Activated gamma-delta T cell treated with anti-CD3 and anti-CD28 coated beads, Interleukin-2, amount 50 U/mL, for 16 hours (primary cell): ENCODE measurements around the gene MLLT3.

Experiments
- DNase-seq: peaks from one replicate; pipeline ENCODE4 v3.0.0-alpha.2; 2020; ENCODE audit warnings: low read depth

Gene MLLT3

DNA sequence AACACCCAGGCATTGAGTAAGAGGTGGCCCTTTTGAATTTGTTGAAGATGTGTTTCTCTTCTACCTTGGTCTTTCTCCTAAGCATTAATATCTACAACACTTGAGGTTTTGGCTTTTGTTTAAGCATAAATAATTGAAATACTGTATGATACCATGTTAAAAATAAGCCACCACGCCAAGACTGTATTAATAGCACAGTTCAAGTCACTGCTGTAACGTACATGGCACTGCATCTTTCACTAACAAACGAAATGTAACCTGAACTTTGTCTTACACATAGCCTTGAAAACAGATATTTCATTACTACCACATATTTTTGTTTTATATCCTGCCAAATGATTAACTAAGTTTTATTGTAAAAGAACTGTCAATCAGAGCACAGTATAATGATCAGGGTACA, 112.8 kb downstream of the MLLT3 start:
- no peak for DNase-seq

DNA sequence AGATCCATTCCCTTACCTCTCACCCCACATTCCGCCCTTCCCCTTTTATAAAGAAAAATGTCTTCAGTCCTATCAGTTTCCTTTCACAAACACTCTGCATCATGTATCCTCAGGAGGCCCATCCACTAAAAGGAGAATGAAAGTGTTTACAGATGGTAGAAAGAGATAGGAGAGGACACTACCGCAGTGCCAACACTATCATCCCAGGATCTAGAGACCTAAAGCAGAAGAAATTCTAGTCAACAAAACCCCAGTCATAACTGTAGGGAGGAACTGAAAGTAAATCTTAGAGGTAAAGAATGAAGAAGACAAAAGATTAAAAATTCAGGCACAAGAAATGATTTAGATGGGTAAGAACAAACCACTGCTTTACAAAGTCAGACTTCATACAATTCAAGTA, 114.1 kb downstream of the MLLT3 start:
- no peak for DNase-seq

DNA sequence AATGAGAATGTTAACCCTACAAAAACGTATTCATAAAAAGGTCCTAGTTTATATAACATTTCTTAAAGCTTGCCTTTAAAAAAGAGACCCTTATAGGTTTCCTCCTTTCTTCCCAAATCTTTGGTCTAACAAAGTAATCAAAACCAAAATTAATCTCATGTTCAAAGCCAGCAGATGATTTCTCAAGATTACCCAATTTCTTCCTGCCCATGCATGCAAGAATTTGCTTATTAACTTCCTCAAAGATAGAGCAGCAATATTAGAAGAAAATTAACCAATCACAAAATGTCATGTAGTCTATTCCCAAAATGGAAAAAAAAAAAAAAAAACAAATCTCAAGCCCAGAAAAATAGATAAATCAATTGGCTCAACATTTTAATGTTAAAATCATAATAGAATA, 114.9 kb downstream of the MLLT3 start:
- DNase-seq: no peak

DNA sequence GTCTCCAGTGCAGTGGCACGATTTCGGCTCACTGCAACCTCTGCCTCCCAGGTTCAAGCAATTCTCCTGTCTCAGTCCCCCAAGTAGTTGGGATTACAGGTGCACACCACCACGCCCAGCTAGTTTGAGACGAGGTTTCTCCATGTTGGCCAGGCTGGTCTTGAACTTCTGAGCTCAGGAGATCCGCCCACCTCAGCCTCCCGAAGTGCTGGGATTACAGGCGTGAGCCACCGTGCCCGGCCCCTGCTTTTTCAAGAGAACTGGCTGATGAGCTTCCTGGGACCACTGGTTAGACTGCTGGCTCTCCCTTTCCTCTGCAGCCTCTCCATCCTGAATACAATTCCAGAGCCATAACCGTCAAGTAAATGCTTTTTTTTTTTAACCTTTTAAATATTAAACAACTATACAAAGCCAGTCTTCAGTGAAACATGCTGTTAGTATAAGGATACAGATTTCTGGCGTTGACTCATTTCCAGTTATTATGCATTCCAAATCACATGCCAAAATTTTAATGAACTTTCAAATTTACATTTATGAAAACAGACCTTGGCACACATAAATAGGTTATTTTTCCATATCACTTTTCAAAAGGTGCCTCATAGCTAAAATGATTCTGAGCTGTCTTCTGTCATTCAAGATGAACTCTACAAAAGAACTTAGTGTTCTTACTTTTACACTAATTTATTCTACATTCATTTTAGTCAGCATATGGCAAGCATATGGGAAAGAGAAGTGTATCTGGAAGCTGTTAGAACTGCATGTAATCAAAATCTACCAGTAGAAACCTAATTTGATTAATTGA, 116.0 kb downstream of the MLLT3 start:
- no peak for DNase-seq

DNA sequence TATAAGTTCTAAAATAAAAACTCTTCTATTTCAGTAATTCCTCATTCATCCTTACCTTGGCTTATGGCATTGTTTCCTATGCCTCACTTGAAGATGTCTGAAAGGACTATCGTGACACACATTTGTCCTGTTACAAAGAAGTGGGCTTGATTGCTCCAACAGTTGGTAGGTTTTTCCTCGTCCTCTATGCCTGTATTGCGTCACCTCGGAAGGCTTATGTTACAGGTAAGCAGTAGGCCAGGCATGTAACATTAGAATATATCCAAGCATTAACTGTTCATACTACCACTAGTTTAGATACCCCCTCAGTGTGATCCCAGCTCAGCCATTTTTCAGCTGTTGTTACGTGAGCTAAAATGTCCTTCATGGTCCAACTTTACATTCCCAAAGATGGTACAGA, 116.7 kb downstream of the MLLT3 start:
- DNase-seq: no peak

DNA sequence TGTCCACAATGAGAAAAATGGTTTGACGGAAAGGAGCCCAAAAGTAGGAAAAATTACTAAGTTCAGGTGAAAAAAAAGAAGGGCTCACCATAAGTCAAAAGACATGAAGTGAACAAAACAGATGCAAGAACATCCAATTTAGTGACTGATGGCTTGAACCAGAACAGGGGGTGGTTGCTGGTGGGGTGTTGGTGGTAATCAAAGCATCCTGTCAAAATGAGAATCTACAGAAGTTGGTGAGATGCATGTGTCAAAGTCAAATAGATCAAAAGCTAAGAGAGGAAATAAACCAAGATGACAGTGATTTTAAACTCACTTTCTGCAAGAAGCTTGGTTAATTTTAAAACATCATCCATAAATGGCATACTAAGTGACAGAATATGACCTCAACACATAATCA, 117.4 kb downstream of the MLLT3 start:
- no peak for DNase-seq

DNA sequence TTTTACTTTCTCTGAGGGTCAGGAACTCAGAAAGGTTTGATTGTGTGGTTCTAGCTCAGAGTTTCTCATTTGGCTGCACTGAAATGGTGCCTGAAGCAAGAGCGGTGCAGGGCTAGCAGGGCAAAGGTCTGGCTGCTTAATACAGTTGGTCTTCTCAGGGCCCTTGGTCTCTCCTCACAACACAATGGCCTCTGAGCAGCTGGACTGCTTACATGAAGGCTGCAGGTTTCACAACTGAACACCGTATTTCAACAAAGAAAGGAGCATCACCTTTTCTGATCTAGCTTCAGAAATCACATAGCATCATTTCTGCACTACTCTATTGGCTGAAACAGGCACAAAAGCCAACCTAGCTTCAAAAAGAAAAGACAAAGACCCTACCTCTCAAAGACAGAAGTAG, 122.2 kb downstream of the MLLT3 start:
- DNase-seq: no peak

DNA sequence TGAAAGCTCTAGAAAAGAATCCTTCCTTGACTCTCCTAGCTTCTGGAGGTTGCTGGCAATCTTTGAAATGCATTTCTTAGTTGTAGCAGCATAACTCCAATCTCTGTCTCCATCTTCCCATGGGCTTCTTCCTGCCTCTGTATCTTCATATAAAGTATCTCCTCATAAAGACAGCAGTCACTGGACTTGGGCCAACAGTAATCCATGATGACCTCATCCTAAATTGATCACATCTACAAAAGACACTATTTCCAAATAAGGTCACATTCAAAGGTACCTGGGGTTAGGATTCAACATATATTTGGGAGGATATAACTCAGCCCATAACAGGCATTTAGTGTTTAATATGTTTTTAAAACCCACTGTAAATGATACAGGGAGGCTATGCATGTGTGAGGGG, 123.3 kb downstream of the MLLT3 start:
- no peak for DNase-seq

DNA sequence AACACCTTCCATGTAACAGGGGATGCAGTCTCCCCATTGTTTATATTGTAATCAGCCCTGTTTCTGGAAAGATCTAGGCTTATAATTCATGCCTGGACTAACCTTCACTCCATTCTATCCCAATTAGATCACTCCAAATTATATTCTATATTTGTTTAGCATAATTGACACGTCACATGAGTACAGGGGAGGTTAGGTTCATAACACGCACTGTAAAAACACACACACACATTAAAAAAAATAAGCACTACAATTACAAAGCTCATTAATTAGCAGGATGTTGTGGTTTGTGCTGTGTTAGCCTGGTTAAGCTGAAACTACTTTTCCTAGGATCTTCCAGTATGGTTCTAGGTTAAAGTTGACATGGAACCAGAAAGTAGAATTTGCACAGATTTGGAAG, 126.0 kb downstream of the MLLT3 start:
- DNase-seq: no peak

DNA sequence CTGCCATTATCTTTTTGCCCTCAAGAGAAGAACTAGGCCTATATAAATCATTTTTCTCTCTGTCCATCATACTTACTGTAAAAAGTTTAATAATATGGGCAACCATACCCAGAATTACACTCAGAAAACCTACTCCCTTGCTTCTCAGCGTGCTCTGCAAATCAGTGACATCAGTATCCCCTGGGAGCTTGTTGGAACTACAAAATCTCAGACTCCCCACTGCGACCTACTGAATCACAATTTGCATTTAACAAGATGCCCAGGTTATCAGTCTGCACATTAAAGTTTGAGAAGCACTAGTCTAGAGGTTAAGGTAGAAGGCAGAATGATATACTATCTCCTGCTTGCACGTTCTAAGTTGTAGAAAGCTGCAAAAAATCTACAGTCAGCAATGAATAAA, 127.2 kb downstream of the MLLT3 start:
- DNase-seq: no peak

DNA sequence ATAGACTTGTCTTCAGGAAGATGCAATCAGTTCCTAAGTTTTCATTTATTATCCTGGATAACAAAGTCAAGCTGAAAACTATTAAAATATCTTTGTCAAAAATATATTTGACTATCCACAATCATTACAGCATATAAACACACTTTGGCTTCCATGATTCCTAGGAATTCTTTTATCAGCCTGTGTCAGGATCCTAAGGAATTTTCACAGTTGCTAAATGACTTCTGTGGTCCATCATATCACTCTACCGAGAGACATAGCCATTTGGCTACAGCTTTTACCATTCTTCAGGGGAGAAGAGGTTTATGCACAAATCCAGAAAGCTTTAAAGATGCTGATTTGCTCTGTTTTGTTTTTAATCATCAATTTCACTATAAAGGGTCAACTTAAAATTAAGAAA, 128.3 kb downstream of the MLLT3 start:
- DNase-seq: no peak

DNA sequence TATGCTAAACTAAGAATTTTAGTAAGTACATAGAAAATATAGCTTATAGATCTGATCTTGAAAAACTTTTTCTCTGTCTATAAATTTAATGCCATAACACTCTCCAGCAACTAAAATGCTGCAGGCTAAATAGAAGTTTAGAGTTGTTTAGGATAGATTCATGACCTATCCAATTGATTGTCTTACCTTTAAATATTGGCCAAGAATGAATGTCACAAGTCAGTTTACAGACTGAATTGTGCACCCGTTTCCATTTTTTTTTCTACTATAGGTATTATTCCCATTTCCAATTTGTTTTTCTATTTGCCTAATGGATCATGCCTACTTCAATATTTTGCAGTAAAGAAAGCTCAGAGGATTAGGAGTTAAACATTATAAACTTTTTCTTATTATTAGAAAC, 129.5 kb downstream of the MLLT3 start:
- DNase-seq: no peak

DNA sequence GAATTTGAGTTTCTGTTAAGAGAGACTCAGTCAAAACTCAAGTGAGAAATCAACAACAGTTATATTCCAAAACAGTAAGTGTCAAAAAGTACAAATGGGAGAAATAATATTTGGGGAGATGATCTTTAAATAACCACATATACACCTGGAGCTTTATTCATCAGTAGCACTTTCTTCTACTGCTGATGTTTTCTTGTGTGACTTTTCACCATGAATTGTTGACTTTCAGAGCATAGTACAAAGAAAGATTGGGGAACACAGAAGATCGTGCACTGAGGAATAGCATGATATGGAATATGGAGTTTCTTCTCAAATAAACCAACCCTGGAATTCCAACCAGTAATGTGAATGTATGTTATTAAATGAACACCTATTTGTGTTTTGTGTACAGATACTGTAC, 130.7 kb downstream of the MLLT3 start:
- DNase-seq: no peak

DNA sequence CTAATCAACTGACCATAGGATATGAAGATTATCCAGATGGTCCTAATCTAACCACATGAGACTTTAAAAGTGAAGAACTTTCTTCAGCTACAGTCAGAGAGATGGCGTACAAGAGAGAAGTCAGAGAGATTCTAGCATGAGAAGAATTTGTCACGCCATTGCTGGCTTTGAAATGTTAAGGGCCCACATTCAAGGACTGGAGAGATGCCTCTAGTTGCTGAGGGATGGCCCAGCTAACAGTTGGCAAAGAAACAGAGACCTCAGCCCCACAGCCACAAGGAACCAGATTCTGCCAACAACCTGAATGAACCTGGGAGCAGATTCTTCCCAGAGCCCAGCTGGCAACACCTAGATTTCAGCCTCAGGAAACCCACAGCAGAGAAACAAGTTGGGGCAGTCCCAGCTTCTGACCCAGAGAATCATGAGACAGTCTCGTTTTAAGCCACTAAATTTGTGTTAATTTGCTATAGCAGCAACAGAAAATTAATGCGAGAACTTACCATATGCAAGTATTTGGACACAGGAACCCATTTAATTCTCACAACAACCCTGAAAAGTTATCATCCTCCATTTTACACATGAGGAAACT, 132.0 kb downstream of the MLLT3 start:
- DNase-seq: no peak

DNA sequence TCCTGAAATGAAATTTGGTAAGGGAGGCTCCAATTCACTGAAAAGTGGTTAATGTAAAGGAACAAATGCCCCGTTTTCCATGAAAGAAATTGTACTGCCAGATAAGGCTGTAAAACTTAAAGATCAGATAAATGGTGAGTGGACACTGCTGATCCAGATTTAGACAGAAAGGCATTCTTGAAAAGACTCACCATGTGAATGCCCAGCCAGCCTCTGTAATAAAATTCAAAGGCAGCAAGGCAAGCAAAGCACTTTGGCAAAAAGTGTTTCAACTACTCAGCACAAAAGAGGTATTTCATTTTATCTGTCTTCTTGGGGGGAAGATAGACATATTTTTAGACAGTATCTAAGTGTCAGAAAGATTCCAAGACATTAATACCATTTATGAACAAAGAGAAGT, 133.6 kb downstream of the MLLT3 start:
- DNase-seq: no peak

DNA sequence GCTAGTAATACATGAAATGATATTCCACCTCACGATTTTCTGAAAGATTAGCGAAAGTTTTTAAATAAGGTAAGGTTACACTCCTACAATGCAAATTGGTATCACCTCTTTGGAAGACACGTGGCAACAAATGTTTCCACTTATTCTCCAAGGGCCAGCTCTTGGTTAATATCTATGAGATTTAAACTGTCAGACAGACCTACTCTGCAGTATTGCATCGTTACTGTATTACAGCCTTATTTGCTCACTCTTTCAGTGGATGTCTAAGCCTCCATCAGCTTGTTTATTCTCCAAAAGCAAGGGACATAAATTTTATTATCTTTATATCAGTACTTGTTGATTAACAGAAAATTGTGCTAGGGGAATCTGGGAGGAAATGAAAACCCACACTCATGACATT, 135.7 kb downstream of the MLLT3 start:
- no peak for DNase-seq

DNA sequence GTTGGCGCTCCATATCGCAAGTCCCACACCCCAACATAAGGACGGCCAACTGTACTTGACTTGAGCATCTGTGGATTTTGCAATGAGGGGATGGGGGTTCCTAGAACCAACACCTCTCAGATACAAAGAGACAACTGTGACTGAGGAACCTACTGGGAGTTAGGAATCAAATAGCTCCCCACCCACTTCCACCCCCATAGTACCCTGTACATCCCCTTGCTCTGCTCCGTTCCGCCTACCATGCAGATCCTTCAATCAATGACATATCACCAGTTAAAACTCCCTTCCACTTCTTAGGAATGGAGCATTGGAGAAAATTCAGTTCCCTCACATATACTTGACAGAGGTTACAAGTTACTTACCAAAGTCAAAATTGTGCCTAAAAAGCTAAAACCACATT, 140.9 kb downstream of the MLLT3 start:
- no peak for DNase-seq

DNA sequence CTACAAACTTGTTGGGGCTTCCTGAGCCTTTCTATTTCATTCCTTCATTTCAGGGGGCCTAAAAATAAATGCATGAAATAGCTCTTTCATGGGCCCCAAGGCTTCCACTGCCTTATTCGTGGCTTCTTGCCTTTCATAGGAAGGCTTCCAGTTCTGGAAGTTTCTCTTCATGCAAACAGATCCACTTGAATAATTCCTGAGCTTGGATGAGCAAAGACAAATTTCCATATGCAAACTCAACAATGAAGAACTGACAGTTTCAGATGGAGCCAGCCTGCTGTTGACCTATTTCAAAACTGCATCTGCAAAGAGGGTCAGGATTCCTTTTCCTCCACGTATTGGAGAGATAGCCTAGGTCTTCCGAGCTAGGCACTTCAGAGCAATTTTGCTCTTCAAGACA, 142.1 kb downstream of the MLLT3 start:
- no peak for DNase-seq

DNA sequence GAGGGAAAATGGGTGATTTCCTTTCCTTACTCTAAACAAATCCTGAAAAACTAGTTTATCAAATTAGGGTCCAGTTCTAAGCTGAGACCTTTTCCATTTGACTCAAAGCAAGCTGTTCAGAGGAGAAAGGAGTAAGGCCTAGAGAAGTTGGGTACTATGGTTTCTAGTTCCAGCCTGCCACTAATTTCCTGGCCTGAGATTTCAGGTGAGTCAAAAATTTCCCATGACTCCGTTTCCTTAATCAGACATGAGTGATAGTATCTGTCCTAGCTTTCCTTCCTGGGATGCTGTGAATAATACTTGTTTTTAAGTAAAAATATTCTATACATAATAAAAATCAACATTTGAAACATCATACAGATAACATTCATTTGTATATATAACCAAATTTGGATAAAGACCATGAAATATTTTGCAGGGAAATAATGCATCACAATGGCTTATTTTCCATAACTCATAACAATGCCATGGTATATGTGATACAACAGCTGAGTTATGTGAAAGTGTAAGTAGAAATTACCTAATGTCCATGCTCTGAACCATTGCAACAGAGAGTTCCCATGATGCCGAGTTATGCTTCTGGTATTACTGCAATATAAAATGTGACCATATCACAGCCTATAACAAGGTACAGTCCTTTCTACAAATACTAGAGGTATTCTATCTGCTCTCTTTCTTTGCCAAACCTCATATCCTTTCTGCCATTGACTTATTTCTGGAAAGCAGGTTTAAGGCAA, 142.7 kb downstream of the MLLT3 start:
- DNase-seq: no peak

DNA sequence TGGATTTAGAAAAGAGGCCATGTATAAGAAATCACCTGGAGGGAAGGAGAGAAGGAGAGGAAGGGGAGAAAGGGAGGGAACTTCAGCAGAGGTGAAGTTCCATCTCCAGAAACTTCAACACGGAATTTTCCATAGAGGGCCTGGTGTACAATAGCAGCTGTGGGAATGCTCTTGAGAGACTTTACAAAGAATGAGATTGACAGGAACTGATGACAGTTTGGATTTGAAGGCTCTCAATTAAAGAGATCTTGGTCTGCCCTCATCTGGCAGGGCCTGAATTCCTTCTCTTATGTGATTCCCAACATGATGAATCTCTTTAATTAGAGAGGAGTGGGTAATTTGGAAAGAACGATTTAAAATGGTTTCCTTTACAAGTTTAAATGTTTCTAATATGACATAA, 143.5 kb downstream of the MLLT3 start:
- no peak for DNase-seq

DNA sequence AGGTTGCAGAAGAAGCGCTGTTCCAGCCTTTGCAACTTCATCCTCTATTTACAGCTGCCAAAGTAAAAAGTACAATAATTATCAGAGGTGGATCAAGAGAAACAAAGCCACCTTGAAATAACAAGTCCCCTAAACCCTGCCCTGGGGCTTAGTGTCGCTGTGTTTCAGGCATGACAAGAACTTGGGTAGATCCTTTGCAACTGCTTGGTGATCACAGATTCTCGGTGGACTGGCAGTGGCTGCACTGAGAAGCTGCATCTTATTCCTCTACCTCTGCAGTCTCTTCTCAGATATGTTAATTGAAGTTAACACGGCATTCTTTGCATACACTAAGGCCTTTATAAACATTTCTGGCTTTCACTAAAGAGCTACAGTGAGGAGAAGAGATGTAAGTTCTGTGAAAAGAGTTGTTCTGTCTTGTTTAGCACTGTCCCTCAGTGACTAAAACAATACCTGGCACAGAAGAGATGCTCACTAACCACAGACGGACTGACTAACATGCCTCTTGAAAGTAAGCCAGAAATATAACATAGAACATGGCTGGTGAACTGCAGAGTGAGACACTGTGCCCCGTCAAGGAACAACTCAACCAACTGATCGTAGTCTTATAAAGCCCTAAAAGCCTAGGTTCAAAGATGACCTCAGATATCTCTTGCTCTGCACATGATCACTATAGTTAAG, 144.2 kb downstream of the MLLT3 start:
- no peak for DNase-seq

DNA sequence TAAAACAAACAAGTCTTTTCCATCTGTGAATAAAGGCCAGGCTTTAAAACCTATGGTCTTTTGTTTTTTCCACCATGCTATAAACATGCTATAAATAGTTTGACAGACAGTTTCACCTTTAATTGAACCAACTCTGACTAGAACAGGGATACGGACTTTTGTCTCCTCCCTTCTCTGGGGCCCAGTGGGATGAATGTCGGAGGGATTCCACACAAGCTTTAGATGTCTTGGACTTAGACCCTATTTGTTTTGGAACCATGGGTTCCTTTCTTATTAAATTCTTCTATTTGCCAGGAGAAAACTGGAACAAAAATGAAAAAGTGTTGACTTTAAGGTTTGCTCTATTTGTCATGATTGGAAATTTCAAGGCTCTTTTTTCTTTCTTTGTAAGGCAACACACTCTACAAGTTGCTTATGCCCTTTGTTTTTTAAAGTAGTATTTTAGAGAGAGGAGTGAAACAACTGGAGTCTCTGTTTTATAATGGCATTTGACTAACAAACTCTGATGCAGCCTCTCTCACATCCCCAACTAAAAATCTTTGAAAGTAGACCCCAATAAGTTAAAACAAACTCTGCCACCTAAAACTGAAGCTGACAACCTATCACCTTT, 145.3 kb downstream of the MLLT3 start:
- DNase-seq: no peak
